ENCODE measurements around the gene CDH13.

CDH13 gene

GRCh38 chr16:83136419-83136818, 509.6 kb downstream of the CDH13 start:
- DNase-seq, result no peak

GRCh38 chr16:83136924-83137323, 510.2 kb downstream of the CDH13 start:
- no peak for DNase-seq

GRCh38 chr16:83137326-83137781, 510.6 kb downstream of the CDH13 start:
- DNase-seq, result no peak

GRCh38 chr16:83137894-83138293, 511.1 kb downstream of the CDH13 start:
- DNase-seq, result no peak

DNA sequence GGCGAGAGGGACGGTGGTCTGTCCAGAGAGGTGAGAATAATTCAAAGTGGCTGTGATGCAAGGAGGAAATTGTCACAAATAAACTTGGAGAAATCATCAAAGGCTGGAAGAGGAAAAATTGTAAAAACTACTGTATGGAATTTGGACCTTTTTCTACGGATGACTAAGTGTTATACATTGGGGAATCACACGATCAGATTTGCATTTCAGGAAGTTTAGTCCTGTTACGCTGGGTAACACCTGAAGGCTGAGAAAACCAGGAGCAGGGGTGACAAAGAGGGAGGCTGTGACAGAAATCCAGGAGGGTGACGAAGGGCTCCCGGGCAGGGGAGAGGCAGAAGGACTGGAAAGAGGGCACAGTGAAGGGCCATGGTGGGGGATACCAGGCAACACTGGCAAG, 511.7 kb downstream of the CDH13 start:
- DNase-seq, result no peak

GRCh38 chr16:83138976-83139690, 512.4 kb downstream of the CDH13 start:
- DNase-seq, result no peak

DNA sequence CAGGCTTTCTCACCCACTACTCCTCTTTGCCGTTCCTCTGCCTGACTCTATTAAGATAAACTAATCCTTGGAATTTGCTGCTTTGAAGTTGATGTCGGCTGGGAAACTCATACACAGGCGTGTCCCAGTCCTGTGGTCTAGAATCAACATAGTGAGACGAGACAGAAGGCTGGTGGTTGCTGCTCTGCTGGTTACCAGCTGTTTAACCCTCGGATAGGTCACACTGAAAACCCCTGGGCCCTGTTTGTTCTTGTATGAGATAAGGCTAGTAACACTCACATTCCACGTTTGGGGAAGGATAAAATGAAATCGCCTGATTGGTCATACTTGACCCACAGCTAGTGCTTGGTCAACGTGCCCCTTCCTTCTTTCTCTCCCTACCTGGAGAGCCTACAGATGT, 517.0 kb downstream of the CDH13 start:
- no peak for DNase-seq

DNA sequence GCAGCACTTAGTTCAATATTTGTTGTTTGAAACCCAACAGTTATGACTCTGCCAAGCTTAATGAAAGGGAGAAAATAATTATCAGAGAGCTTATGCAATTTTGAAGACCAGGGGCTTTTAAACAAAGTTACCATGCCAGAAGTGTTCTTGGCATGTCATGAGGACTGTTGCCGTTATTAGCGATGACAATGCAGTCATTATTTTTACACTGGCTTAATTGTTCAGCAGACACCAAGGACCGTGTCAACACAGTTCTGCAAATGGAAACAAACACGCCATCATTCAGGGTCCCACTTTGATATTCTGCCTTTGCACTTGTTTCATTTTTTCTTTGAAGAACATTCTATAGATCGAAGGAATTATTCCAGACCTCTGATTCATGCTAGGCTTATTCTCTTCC, 518.5 kb downstream of the CDH13 start:
- no peak for DNase-seq

DNA sequence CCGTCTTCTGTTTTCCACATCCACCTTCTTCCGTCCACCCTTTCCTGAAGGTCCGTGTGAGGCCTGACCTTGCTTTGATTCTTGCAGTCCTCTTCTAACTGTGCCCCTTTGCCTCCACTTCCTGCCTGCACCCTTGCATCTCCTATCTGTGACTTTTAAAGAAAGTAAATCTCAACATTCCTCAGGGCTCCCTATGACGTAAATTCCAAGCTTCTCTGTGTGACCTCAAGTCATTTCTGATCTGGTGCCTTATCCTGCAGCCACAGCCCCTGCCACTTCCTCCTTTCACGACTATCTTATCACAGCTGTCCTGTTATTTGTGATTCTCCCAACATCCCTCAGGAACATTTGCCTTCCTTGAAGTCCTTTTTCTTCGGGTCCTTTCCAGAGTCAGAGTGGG, 520.5 kb downstream of the CDH13 start:
- no peak for DNase-seq

GRCh38 chr16:83158320-83158957, 531.7 kb downstream of the CDH13 start:
- no peak for DNase-seq

- DNase-seq, result no peak
Measured at GRCh38 chr16:83159049-83159448, 532.3 kb downstream of the CDH13 start.

DNA sequence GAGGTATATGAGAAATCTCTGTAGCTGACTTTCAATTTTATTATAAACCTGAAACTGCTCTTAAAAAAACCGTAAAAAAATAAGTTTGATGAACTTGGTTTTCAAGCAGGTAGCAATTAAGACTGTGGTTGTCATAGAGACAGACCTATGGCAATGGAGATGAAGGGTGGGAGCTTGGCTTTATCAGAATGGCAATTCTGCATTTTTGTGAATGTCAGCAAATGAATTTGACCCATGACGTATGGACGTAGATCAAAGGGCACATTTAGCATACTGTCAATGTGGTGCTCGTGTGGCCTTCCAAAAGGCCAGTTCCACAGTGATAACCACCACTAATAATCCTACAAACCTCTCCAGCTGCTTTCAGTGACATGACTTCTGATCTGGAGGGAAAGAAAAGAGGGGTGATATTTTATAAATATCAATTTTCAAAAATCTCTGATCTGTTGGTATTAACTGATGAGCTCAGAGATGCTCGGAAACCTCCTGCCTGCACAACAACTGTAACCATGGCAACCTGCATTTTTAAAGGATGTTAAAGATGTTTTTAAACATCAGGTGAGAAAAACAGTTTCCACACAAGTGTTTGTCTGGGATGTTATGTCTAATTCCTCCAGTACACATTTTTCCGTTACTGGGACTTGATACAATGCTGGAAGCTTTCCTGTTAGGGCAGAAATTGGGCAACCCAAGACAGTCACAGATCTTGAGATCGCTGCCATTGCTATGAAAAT, 533.7 kb downstream of the CDH13 start:
- no peak for DNase-seq

DNA sequence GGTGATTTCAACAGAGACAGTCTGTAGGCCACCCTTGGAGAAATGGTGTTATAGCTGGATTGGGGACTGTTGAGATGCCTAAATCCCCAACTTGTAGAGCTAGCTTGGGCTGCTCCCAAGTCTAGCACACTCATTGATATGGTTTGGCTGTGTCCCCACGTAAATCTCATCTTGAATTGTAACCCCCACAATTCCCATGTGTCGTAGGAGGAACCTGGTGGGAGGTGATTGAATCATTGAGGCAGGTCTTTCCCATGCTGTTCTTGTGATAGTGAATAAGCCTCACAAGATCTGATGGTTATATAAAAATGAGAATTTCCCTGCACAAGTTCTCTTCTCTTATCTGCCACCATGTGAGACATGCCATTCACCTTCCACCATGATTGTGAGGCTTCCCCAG, 536.0 kb downstream of the CDH13 start:
- DNase-seq, result no peak

- no peak for DNase-seq
Measured at GRCh38 chr16:83164816-83165215, 538.0 kb downstream of the CDH13 start.

GRCh38 chr16:83171396-83171795, 544.6 kb downstream of the CDH13 start:
- DNase-seq, result no peak

- no peak for DNase-seq
Measured at GRCh38 chr16:83174671-83175070, 547.9 kb downstream of the CDH13 start.

DNA sequence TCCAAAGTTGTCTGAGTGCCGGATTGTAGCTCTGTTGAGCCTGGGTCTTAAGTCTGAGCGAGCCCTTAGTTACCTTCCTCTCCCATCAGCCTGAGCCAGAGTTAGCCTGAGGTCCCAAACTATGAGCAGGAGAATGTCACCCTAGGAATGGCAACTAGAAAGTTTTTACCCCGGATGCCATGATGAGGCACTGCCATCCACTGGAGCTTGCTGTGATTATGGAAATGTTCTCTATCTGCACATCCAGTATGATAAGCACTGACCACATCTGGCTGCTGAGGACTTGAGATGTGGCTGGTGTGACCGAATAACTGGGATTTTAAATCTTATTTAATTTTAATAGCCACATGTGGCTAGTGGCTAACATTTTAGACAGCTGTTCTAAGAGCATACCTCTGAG, 550.0 kb downstream of the CDH13 start:
- no peak for DNase-seq

GRCh38 chr16:83185902-83186301, 559.1 kb downstream of the CDH13 start:
- no peak for DNase-seq

GRCh38 chr16:83187405-83187804, 560.6 kb downstream of the CDH13 start:
- no peak for DNase-seq

GRCh38 chr16:83196796-83197195, 570.0 kb downstream of the CDH13 start:
- no peak for DNase-seq

- no peak for DNase-seq
Measured at GRCh38 chr16:83197450-83197849, 570.7 kb downstream of the CDH13 start.

DNA sequence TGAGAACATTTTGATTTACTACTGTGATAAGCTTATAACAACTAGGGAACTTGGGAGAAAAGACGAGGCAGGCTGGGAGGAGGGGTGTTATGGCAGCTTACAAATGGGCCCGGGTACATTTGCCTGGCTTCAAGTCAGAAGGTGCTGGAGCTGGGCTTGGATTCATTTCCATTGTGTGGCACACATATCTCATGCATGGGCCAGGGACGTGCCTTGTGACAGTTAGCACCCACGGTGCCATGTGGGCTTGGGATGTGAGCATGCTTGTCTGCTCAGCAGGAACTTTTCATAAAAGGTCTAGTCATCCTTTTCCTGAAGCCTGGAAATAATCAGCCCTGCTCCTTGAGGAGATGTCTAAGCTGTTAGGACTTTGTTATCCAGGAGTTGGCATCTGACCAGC, 572.2 kb downstream of the CDH13 start:
- DNase-seq, result no peak

GRCh38 chr16:83200005-83200779, 573.4 kb downstream of the CDH13 start:
- DNase-seq, result no peak
